H1 (cell line): ENCODE results near the gene TCP11. TPM values are rescaled to one million over a fixed set of nuclear protein-coding genes. Genes with fewer than 3 reads are reported as not detected.

ENCODE experiments used
- CTCF ChIA-PET: fragments of 300-600 bp; sonication (Branson Sonifier 250); formaldehyde crosslinking; loops from one replicate; lab custom pipeline; 2021; ENCODE audit not compliant: partially characterized antibody; lab: Charles Lee
- POLR2A ChIA-PET: fragments of 300-600 bp; sonication (Branson Sonifier 250); formaldehyde crosslinking; loops from one replicate; lab custom pipeline; 2021; ENCODE audit warnings: inconsistent platforms; ENCODE audit not compliant: partially characterized antibody; lab: Charles Lee
- DNase-seq, 2 experiments: peaks; one replicate each; pipeline versions ENCODE4 v3.0.0 to v3.0.0-alpha.2; 2010 to 2022; ENCODE audit warnings: low spot score in 2 of 2, low read depth in 1 of 2, mixed read lengths in 1 of 2
- FAIRE-seq: peaks from 2 replicates; lab custom pipeline; 2011; peaks lifted over from hg19 to GRCh38; lab: Jason Lieb, UNC
- H2AFZ ChIP-seq: 2 replicates; pipeline ENCODE4 v1.8.1; 2012; ENCODE audit warnings: low read length, inconsistent platforms
- H2AK5ac ChIP-seq: 2 replicates; pipeline ENCODE4 v1.6.1; 2013; ENCODE audit warnings: low read depth, low read length
- H2BK120ac ChIP-seq: replicated peaks from 2 replicates; pipeline ENCODE3; 2013; ENCODE audit warnings: low read depth, low read length, inconsistent platforms
- H2BK12ac ChIP-seq: 2 replicates; pipeline ENCODE4 v1.6.1; 2013; ENCODE audit warnings: low read depth, low read length
- H2BK15ac ChIP-seq: 2 replicates; pipeline ENCODE4 v1.6.1; 2013; ENCODE audit warnings: low read length
- H2BK20ac ChIP-seq: 2 replicates; pipeline ENCODE4 v1.6.1; 2013; ENCODE audit warnings: low read length
- H2BK5ac ChIP-seq: 2 replicates; pipeline ENCODE4 v1.6.1; 2013; ENCODE audit warnings: low read depth, low read length
- H3K14ac ChIP-seq: 2 replicates; pipeline ENCODE4 v1.6.1; 2013; ENCODE audit warnings: inconsistent platforms; ENCODE audit not compliant: insufficient read length
- H3K18ac ChIP-seq: 2 replicates; pipeline ENCODE4 v1.6.1; 2013; ENCODE audit warnings: low read length; ENCODE audit errors: extremely low read depth
- H3K23ac ChIP-seq: 2 replicates; pipeline ENCODE4 v1.6.1; 2013; ENCODE audit warnings: inconsistent platforms; ENCODE audit not compliant: insufficient read length
- H3K23me2 ChIP-seq: 2 replicates; pipeline ENCODE4 v1.6.1; 2013; ENCODE audit warnings: low read depth, low read length
- H3K27ac ChIP-seq: 2 replicates; pipeline ENCODE4 v1.6.1; 2011; ENCODE audit warnings: low read depth, low read length, inconsistent platforms
- H3K27me3 ChIP-seq, 4 experiments: replicated peaks in 1 of 4; 1 replicate in 1 of 4; 2 replicates in 3 of 4; pipeline versions ENCODE4 v1.6.1 to v1.8.1; 2011 to 2013; ENCODE audit warnings: low read length in 3 of 4, mild to moderate bottlenecking in 3 of 4, inconsistent platforms in 2 of 4, mixed read lengths in 2 of 4, moderate library complexity in 1 of 4; ENCODE audit not compliant: control insufficient read depth in 3 of 4, insufficient read depth in 3 of 4; ENCODE audit errors: extremely low read depth in 1 of 4
- H3K36me3 ChIP-seq, 4 experiments: 2 replicates each; pipeline versions ENCODE4 v1.6.1 to v1.8.1; 2011 to 2013; ENCODE audit warnings: mild to moderate bottlenecking in 4 of 4, low read length in 3 of 4, moderate library complexity in 2 of 4, control low read depth in 1 of 4, inconsistent platforms in 1 of 4; ENCODE audit not compliant: insufficient read depth in 4 of 4, control insufficient read depth in 2 of 4
- H3K4ac ChIP-seq: replicated peaks from 2 replicates; pipeline ENCODE3; 2013; ENCODE audit warnings: low read length, low read depth, mixed read lengths, inconsistent platforms; ENCODE audit not compliant: insufficient read length
- H3K4me1 ChIP-seq, 4 experiments: replicated peaks in 1 of 4; 1 replicate in 1 of 4; 2 replicates in 3 of 4; pipeline versions ENCODE4 v1.6.1 to v1.8.1; 2011 to 2013; ENCODE audit warnings: low read length in 3 of 4, inconsistent platforms in 2 of 4, mixed read lengths in 1 of 4; ENCODE audit not compliant: insufficient read depth in 4 of 4, control insufficient read depth in 3 of 4
- H3K4me2 ChIP-seq, 2 experiments: 2 replicates each; pipeline versions ENCODE4 v1.6.1 to v1.8.1; 2011 to 2013; ENCODE audit warnings: low read depth in 2 of 2, low read length in 2 of 2, control low read depth in 1 of 2, inconsistent platforms in 1 of 2, mild to moderate bottlenecking in 1 of 2; ENCODE audit not compliant: insufficient read depth in 1 of 2
- H3K4me3 ChIP-seq, 4 experiments: fragments of 200-600, 300-600 bp in 1 of 4; sonication (generic), shearing (Covaris generic), sonication (Bioruptor Twin) in 1 of 4; 2 replicates each; pipeline versions ENCODE4 v1.5.1 to v1.8.1; 2011 to 2016; ENCODE audit warnings: low read length in 4 of 4, low read depth in 3 of 4, control low read depth in 2 of 4, inconsistent platforms in 2 of 4, mild to moderate bottlenecking in 2 of 4, mixed read lengths in 1 of 4, moderate library complexity in 1 of 4; ENCODE audit not compliant: insufficient read depth in 2 of 4; ENCODE audit errors: extremely low read depth in 1 of 4
- H3K56ac ChIP-seq: replicated peaks from 2 replicates; pipeline ENCODE3; 2013; ENCODE audit warnings: low read depth, mild to moderate bottlenecking, mixed read lengths, low read length, inconsistent platforms; ENCODE audit not compliant: insufficient read length
- H3K79me1 ChIP-seq: 2 replicates; pipeline ENCODE4 v1.6.1; 2013; ENCODE audit warnings: low read depth, low read length, control low read depth
- H3K79me2 ChIP-seq, 2 experiments: 2 replicates each; pipeline versions ENCODE4 v1.6.1 to v1.8.1; 2012 to 2013; ENCODE audit warnings: low read length in 2 of 2, mild to moderate bottlenecking in 2 of 2, inconsistent platforms in 1 of 2; ENCODE audit not compliant: insufficient read depth in 2 of 2, control insufficient read depth in 1 of 2
- H3K9ac ChIP-seq, 4 experiments: replicated peaks in 1 of 4; 1 replicate in 1 of 4; 2 replicates in 3 of 4; pipeline versions ENCODE4 v1.6.1 to v1.8.1; 2011 to 2013; ENCODE audit warnings: low read depth in 3 of 4, low read length in 3 of 4, control low read depth in 2 of 4, mild to moderate bottlenecking in 2 of 4, moderate library complexity in 2 of 4, inconsistent platforms in 1 of 4; ENCODE audit errors: extremely low read depth in 1 of 4
- H3K9me3 ChIP-seq, 2 experiments: 2 replicates each; pipeline versions ENCODE4 v1.6.1 to v1.8.1; 2012 to 2013; ENCODE audit warnings: mild to moderate bottlenecking in 2 of 2, moderate library complexity in 2 of 2, control low read depth in 1 of 2, inconsistent platforms in 1 of 2, low read depth in 1 of 2, low read length in 1 of 2, mixed read lengths in 1 of 2; ENCODE audit not compliant: insufficient read depth in 2 of 2
- H4K20me1 ChIP-seq, 2 experiments: replicated peaks in 1 of 2; 2 replicates each; pipeline versions ENCODE3 to v1.8.1; 2011 to 2013; ENCODE audit warnings: inconsistent platforms in 2 of 2, low read length in 2 of 2, mild to moderate bottlenecking in 1 of 2; ENCODE audit not compliant: insufficient read depth in 2 of 2, control insufficient read depth in 1 of 2
- H4K5ac ChIP-seq: 2 replicates; pipeline ENCODE4 v1.6.1; 2013; ENCODE audit warnings: low read length, low read depth, mixed read lengths, inconsistent platforms; ENCODE audit not compliant: insufficient read length
- H4K8ac ChIP-seq: 2 replicates; pipeline ENCODE4 v1.8.0; 2013; ENCODE audit warnings: mild to moderate bottlenecking, moderate library complexity, low read length, inconsistent platforms; ENCODE audit not compliant: insufficient read depth; ENCODE audit errors: extremely low read depth
- H4K91ac ChIP-seq: replicated peaks from 2 replicates; pipeline ENCODE3; 2013; ENCODE audit warnings: low read length, mixed read lengths, inconsistent platforms; ENCODE audit not compliant: insufficient read length
- CEBPB ChIP-seq: IDR thresholded peaks from 2 replicates; pipeline ENCODE4 v1.6.1; 2012; ENCODE audit warnings: low read depth, low read length
- YY1 ChIP-seq: IDR thresholded peaks from 2 replicates; pipeline ENCODE4 v1.6.1; 2011; ENCODE audit warnings: low read depth, mild to moderate bottlenecking, low read length
- WGBS, 2 experiments: shearing (Covaris generic) in 1 of 2; methylation state at CpG; one replicate each; pipeline versions ENCODE4 v1.1.6 to v1.1.7; 2013 to 2015; ENCODE audit warnings: low lambda C conversion rate in 2 of 2, mixed read lengths in 2 of 2, inconsistent platforms in 1 of 2, low coverage in 1 of 2, missing lambda C conversion rate in 1 of 2; ENCODE audit not compliant: insufficient replicate concordance in 2 of 2, insufficient coverage in 1 of 2, insufficient read length in 1 of 2; ENCODE audit errors: extremely low coverage in 1 of 2, missing lambda C conversion rate in 1 of 2; 5-methylcytosine and 5-hydroxymethylcytosine counted together
- polyA plus RNA-seq, 7 experiments: library from polyadenylated mRNA; depleted of rRNA in 3 of 7; stranded (reverse) in 5 of 7; unstranded in 2 of 7; fragments of >200 nt in 5 of 7; fragments of 200-250 nt in 2 of 7; gene quantifications; 1 replicate in 5 of 7; 2 replicates in 1 of 7; 4 replicates in 1 of 7; pipeline versions ENCODE4 v1.2.1 to v1.2.3, GENCODE V29; 2011 to 2013; ENCODE audit warnings: missing spikeins in 2 of 7, mixed read lengths in 2 of 7
- total RNA-seq: library from RNA; stranded (reverse); fragmentation: NEBNext Ultra II Directional; extraction: Animal tissue kit (Norgen Biotek cat#: 25700); gene quantifications from 2 replicates; pipeline ENCODE4 v1.2.1, GENCODE V29; 2021

The TCP11 gene
- total and polyA plus RNA-seq, 2 of the 8 experiments (the other 6 are each of a cell fraction or from before 2014, with no cell fraction given): 0.11 TPM; not detected in 1

GRCh38 chr6:35094183-35094582, 47.0 kb downstream of the TCP11 start:
- Histone ChIP-seq H3K56ac (no peak overlapping the region), H3K18ac (no peak overlapping the region), H3K4me1 (peaks cover 0 to 8% (median 3%) of the 10 kb centered on the region in 4 experiments; a peak in 4 of 7 replicates), H3K27ac (no peak overlapping the region), H3K23ac (no peak overlapping the region), H2BK12ac (no peak overlapping the region), H2BK15ac (no peak overlapping the region), H2BK120ac (no peak overlapping the region), H3K9ac (no peak overlapping the region), H3K79me1 (no peaks in the 10 kb centered on the region), H4K5ac (no peak overlapping the region), H3K23me2 (no peaks in the 10 kb centered on the region), H3K4me3 (no peak overlapping the region), H4K91ac (no peak overlapping the region), H3K79me2 (no peaks in the 10 kb centered on the region), H3K36me3 (no peaks in the 10 kb centered on the region), H3K27me3 (no peaks in the 10 kb centered on the region), H2AK5ac (no peak overlapping the region), H3K4ac (no peak overlapping the region), H4K20me1 (no peaks in the 10 kb centered on the region), H2BK20ac (no peak overlapping the region), H2BK5ac (no peak overlapping the region), H2AFZ (no peak overlapping the region), H4K8ac (no peak overlapping the region), H3K9me3 (no peaks in the 10 kb centered on the region), H3K4me2 (no peak overlapping the region), H3K14ac (no peak overlapping the region)
- ChIA-PET POLR2A (interaction anchor here (0.5 to 1.2 kb wide), 2 partner anchors 45 to 179 kb away, joined by 3 to 4 read pairs; no protein-coding TSS in a partner anchor), CTCF (interaction anchor here (0.8 to 3.1 kb wide), 3 partner anchors 13 to 147 kb away, joined by 3 to 9 read pairs (median 5); no protein-coding TSS in a partner anchor)
- FAIRE-seq (no peak), DNase-seq (no peak)
- WGBS, 2 experiments: 85% methylated on average over 3 of the region's 4 CpGs; no CpG with 5 or more reads in 1 of the 2 experiments
- no peak for TF ChIP-seq YY1
- TF ChIP-seq CEBPB: peak; percentile 90
